ENCODE results near the gene LMO4.
A peak's percentile ranks its signal among the peaks of the same experiment; 100 is the strongest.

The LMO4 gene

GRCh38 chr1:87328272-87329050 lies at the start of gene LMO4:
Gene LMO4 (plus strand): TSS chr1:87328880. CDS start chr1:87332016, 3,136 bp downstream.
- DNase-seq (ENCODE audit: low read depth) = peak; percentile 84

- DNase-seq (ENCODE audit: low read depth) = no peak
Measured at GRCh38 chr1:87279536-87279875, 49.2 kb upstream of the LMO4 start.

- DNase-seq (ENCODE audit: low read depth) = no peak
Measured at GRCh38 chr1:87279966-87280535, 48.6 kb upstream of the LMO4 start.

GRCh38 chr1:87284456-87285240 lies 44.0 kb upstream of the LMO4 start:
- no peak for DNase-seq (ENCODE audit: low read depth)

GRCh38 chr1:87291107-87291506 lies 37.6 kb upstream of the LMO4 start:
- peak; percentile 39 for DNase-seq (ENCODE audit: low read depth)

- no peak for DNase-seq (ENCODE audit: low read depth)
Measured at GRCh38 chr1:87292684-87293493, 35.8 kb upstream of the LMO4 start.

GRCh38 chr1:87294633-87295032 lies 34.0 kb upstream of the LMO4 start:
- DNase-seq (ENCODE audit: low read depth) = no peak

- DNase-seq (ENCODE audit: low read depth) = no peak
Measured at GRCh38 chr1:87295445-87296110, 33.1 kb upstream of the LMO4 start.

- DNase-seq (ENCODE audit: low read depth) = no peak
Measured at GRCh38 chr1:87296206-87296605, 32.5 kb upstream of the LMO4 start.

- no peak for DNase-seq (ENCODE audit: low read depth)
Measured at GRCh38 chr1:87299661-87300060, 29.0 kb upstream of the LMO4 start.

- no peak for DNase-seq (ENCODE audit: low read depth)
Measured at GRCh38 chr1:87300628-87301027, 28.1 kb upstream of the LMO4 start.

- no peak for DNase-seq (ENCODE audit: low read depth)
Measured at GRCh38 chr1:87305151-87305550, 23.5 kb upstream of the LMO4 start.

- DNase-seq (ENCODE audit: low read depth) = no peak
Measured at GRCh38 chr1:87305762-87306161, 22.9 kb upstream of the LMO4 start.

- DNase-seq (ENCODE audit: low read depth) = no peak
Measured at GRCh38 chr1:87307306-87307705, 21.4 kb upstream of the LMO4 start.

- no peak for DNase-seq (ENCODE audit: low read depth)
Measured at GRCh38 chr1:87307931-87308330, 20.7 kb upstream of the LMO4 start.

GRCh38 chr1:87314091-87314490 lies 14.6 kb upstream of the LMO4 start:
- no peak for DNase-seq (ENCODE audit: low read depth)

- DNase-seq (ENCODE audit: low read depth) = no peak
Measured at GRCh38 chr1:87318056-87318650, 10.5 kb upstream of the LMO4 start.

- no peak for DNase-seq (ENCODE audit: low read depth)
Measured at GRCh38 chr1:87318806-87319205, 9.9 kb upstream of the LMO4 start.

GRCh38 chr1:87325982-87326738 lies 2.5 kb upstream of the LMO4 start:
- no peak for DNase-seq (ENCODE audit: low read depth)

All from GM04503 (cell line).